GM19328 (cell line): ENCODE measurements around the gene PSMA8.
A peak's percentile ranks its signal among the peaks of the same experiment; 100 is the strongest.
"Not testable (repeated sequence)": the region's sequence is repeated elsewhere in the genome, so short reads cannot be mapped to it uniquely, and the experiment has no call there.

Source experiments
- ATAC-seq: cut with Tn5 transposase; IDR thresholded peaks from one replicate; pipeline ENCODE4 v1.9.1; 2021; ENCODE audit warnings: mild to moderate bottlenecking, moderate library complexity; ENCODE audit not compliant: unreplicated experiment

The PSMA8 gene

DNA sequence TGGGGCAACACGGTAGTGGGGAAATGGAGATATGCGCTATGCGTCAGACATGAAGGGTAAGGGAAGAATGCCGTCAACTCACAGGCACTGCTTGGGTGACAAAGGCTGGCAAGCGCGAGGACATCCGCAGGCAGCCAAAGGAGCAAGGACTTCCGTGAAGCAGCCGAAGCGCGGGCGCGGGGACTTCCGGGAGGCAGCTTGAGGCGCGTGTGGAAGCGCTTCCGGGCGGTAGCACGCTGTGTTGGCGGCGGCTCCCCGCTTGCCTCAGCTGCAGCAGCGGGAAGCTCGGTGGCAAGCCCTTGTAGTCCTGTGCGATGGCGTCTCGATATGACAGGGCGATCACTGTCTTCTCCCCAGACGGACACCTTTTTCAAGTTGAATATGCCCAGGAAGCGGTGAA, at the start of gene PSMA8:
Gene PSMA8 (plus strand): TSS at position 218 of the 400 bp plus-strand sequence. CDS start 97 bp downstream, at position 315.
- ATAC-seq, result no peak

- no peak for ATAC-seq
Observed at GRCh38 chr18:26085056-26085455, 48.6 kb upstream of the PSMA8 start.

GRCh38 chr18:26086959-26087358, 46.7 kb upstream of the PSMA8 start:
- ATAC-seq, result no peak

DNA sequence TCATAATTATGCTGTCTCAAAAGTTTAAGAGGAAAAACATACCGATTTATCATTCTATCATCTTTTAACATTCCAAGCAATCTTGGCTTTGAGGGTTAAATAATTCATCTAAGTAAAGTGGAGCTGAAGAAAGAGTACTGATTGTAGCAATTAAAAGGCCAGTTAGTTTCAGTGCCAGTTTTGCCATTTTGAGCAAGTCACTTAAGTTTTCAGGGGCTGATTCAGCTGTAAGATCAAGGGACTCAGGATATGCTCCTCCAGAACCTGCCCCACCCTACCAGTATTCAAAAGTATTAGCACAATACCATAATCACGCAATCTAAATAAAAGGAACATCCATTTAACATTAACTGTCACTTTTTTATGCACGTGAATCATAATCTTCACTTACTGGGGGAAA, 45.2 kb upstream of the PSMA8 start:
- ATAC-seq, result no peak

- ATAC-seq, result peak; percentile 10
Observed at GRCh38 chr18:26089293-26090129, 44.2 kb upstream of the PSMA8 start.

GRCh38 chr18:26090130-26091046, 43.3 kb upstream of the PSMA8 start, which contains the start of gene SS18:
SS18 (minus strand) TSS chr18:26090613; CDS start chr18:26090569, 44 bp downstream.
- ATAC-seq, result peak; percentile 69

DNA sequence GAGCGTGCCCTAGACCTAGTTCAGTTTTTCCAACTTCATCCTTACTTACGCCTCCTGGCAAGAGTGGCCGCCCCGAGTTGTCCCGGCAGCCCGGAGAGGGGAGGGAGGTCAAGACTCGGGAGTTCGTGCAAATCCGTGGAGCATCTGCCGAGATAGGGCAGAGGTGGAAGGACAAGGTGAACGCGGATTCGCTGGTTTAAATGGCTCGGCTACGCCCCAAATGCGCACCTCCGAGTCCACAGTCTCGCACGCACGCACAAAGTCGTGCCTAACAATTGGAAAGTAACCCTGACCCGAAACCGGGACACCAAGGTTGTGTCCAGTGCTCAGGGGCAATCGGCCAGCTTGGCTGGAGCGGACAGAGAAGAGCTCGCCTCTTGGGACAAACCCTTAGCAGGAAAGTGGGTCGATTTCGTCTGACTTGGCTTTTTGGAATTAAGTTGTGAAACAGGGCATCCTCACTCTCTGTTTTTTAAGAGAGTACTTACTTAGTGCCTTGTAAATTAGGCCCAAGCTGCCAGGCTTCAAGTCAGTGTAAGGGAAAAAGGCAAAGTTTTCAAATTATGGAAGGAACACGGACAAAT, 42.5 kb upstream of the PSMA8 start:
- peak; percentile 41 for ATAC-seq

DNA sequence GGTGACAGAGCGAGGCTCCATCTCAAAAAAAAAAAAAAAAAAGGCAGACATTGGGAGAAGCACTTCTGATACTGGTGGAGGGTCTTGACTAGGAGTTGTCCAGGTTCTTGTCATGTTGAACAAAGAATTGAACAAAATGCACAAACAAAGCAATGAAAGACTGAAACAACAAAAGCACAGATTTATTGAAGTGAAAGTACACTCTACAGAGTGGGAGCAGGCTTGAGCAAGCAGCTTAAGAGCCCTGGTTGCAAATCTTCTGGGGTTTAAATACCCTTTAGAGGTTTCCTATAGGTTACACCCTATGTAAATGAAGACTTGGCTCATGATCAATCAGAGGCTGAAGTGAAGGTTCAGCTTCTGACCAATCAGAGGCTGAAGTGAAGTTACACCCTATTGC, 36.8 kb upstream of the PSMA8 start:
- no peak for ATAC-seq

GRCh38 chr18:26097563-26097962, 36.1 kb upstream of the PSMA8 start:
- no peak for ATAC-seq

- no peak for ATAC-seq
Observed at GRCh38 chr18:26103579-26103978, 30.1 kb upstream of the PSMA8 start.

GRCh38 chr18:26104035-26104434, 29.6 kb upstream of the PSMA8 start:
- no peak for ATAC-seq

DNA sequence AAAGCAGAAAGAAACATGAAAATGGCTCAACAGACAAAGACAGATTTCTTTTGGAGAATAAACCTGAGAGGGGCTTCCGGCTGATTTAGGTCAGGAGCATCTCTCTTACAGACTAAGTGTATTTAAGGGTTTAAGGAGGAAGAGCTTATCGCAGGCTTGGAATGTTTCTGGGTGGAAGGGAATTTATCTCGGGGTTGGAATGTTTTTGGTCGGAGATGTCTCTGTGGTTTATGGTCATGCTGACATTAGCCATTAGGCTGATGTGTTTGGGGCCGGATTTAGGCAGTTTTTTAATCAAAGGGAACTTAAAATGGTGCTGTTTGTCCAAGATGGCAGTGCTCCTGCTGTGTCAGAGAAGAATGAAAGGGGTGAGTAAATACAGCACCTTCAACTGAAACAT, 14.4 kb upstream of the PSMA8 start:
- no peak for ATAC-seq

DNA sequence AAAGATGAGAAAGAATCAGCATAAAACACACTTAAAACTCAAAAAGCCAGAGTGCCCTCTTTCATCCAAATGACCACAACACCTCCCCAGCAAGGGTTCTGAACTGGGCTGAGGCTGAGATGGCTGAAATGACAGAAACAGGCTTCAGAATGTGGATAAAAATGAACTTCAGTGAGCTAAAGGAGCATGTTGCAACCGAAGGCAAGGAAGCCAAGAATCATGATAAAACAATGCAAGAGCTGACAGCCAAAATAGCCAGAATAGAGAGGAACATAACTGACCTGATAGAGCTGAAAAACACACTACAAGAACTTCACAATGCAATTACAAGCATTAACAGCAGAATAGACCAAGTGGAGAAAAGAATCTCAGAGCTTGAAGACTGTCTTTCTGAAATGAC, 12.2 kb upstream of the PSMA8 start:
- ATAC-seq, result no peak

DNA sequence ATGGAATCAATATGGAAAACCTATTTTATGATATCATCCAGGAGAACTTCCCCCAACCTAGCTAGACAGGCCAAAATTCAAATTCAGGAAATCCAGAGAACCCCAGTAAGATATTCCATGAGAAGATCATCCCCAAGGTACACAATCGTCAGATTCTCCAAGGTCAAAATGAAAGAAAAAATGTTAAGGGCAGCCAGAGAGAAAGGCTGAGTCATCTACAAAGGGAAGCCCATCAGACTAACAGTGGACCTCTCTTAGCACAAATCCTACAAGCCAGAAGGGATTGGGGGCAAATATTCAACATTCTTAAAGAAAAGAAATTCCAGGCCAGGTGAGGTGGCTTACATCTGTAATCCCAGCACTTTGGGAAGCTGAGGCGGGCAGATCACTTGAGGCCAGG, 11.7 kb upstream of the PSMA8 start:
- not testable (repeated sequence) for ATAC-seq

- no peak for ATAC-seq
Observed at GRCh38 chr18:26127786-26128185, 5.9 kb upstream of the PSMA8 start.

- ATAC-seq, result not testable (repeated sequence)
Observed at GRCh38 chr18:26128192-26128591, 5.5 kb upstream of the PSMA8 start.

DNA sequence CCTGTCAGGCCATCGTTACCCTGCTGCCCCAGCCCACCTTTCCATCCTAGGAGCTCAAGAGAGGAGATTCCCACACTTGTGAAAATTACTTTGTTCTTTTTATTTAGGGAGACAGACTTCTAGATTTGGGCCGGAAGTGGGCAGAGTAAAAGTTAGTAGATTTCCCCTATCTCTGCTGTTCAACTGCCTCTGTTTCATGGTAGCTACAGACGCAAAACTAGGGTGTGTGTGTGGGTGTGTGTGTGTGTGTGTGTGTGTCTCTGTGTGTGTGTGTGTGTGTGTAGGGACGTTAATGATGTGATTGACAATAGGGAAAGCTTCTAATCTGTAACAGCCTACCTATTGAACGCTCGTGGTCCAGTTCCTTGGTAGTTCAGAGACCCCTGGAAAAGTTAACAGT, 438 bp downstream of the PSMA8 start:
- no peak for ATAC-seq

- no peak for ATAC-seq
Observed at GRCh38 chr18:26135548-26135947, 1.9 kb downstream of the PSMA8 start.

- ATAC-seq, result no peak
Observed at GRCh38 chr18:26157326-26157725, 23.7 kb downstream of the PSMA8 start.

DNA sequence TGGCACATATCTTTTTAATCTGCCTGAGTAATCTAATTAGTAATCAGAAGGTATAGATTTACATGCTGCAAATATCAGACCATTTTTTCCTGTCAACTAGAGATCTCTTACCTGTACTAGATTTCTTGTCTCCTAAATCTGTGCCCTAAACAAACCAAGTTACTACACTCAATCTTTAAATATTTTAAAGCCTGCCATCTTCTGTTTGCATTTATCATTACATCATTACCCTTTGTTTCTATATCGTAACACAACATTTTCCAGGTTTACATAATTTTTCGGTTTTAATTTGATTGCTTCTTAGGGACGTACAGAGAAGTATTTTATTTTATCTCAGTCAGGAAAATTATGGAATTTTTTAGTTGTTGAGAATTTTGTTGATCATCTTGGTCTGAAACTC, 25.7 kb downstream of the PSMA8 start:
- ATAC-seq, result no peak

- ATAC-seq, result no peak
Observed at GRCh38 chr18:26164571-26164970, 30.9 kb downstream of the PSMA8 start.
